ENCODE data around the gene CDK14.
"Not testable (repeated sequence)": the region's sequence is repeated elsewhere in the genome, so short reads cannot be mapped to it uniquely, and the experiment has no call there.

Gene CDK14

GRCh38 chr7:90597563-90598253, 1.6 kb downstream of the CDK14 start:
- DNase-seq, result no peak

- no peak for DNase-seq
These were observed 2.9 kb downstream of the CDK14 start for GRCh38 chr7:90599038-90599437.

GRCh38 chr7:90599892-90600555, 3.9 kb downstream of the CDK14 start:
- DNase-seq, result no peak

DNA sequence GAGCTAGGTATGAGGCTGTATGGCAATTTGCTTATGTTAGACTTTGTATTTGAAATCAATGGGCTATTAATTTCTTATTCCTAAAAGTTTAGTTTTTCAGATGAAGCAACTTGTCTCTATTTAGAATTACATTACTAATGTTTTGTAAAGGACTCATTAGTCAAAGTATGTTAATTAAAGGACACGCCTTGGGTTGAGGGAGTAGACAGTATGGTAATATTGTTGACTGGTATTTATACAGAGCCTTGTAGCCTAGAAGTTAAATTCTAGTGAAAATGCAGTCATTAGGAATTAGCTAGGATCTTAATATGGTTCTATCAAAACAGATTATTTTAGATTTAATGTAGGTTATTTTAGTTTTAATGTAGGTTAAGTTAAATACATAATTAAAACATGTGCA, 6.2 kb downstream of the CDK14 start:
- DNase-seq, result no peak

DNA sequence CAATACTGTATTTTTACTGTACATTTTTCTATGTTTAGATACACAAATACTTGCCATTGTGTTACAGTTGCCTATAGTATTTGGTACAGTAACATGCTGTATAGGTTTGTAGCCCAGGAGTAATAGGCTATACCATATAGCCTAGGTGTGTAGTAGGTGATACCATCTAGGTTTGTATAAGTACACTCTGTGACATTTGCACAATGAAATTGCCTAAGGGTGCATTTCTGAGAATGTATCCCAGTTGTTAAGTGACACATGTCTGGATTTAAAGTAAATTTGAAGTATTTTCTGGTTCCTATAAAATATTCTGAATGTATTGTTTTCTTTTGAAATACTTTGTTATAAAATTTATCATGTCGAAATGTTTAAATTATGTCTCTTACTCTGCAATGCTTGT, 7.2 kb downstream of the CDK14 start:
- no peak for DNase-seq

DNA sequence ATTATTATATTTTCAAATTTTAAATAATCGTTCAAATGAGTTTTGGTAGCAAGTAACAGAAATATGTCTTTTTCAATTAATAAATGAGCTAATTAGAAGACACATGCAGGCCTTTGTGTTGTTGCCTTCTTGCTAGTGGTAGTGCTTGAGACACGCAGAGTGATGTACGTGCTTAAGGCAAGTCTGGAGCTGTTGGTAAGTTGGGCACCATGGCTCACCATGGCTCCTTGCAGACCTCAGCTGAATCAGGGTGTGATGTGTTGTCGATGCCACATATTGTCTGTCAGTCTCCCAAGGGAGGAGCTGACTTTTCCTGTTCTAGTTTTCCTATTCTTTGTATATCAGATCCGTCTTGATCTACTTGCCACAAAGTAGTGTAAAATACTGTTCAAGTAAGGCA, 8.3 kb downstream of the CDK14 start:
- no peak for DNase-seq

- DNase-seq, result no peak
These were observed 8.9 kb downstream of the CDK14 start for GRCh38 chr7:90605055-90605454.

GRCh38 chr7:90607196-90607595, 11.1 kb downstream of the CDK14 start:
- no peak for DNase-seq

GRCh38 chr7:90610105-90610504, 14.0 kb downstream of the CDK14 start:
- no peak for DNase-seq

DNA sequence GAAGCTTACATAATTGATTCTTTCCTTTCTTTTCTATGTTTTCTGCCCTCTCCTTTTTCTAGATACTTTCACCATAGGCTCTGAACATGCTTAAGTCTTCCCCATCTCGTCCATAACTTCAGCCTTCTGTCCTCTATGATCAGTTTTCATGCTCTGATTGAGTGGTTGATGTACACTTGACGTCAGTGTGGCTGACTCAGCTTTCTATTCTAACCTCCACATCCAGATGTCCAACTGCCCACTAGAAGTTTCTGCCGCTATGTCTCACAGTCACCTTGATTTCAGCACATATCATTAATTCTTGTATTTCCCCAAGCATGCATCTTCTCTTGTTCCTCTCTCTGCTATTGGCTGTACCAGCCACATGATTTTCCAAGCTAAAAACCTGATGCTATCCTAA, 15.0 kb downstream of the CDK14 start:
- no peak for DNase-seq

- no peak for DNase-seq
These were observed 17.0 kb downstream of the CDK14 start for GRCh38 chr7:90613088-90613498.

DNA sequence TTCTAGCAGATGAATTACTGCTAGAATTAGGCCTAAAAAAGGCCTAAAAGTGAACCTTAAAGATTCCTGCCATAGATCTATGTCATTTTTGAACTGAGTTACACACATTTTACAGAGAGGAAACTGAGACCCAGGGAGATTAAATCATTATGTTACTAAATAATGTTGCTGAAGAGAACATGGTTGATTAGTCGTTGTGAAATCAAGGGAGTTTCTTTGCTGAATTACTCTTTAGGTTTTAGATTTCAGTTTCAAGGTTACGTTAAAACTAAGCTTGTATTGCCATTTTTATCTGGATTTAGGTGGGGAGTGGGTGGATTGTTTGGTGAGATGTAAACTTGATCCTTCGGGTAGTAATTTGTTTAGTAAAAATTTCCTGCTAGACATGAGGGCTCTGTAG, 21.3 kb downstream of the CDK14 start:
- DNase-seq, result no peak

DNA sequence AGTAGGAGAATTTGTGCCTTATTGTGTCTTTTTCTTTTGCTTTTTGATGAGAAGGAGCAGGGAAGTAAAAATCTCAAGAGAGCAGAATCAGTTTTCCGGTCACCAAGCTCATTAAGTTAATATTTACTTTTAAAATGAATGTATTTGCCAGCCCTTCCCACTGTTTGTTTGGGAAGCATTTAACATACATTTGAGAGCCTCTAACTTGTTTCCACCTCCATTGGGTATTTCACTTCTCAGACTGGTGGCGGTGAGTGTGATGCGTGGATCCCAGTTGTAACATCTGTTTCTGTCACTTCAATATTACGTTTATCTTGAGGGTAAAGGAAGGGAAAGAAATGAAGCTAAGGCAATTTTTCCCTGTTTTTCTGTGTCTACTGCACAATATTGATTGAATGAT, 22.8 kb downstream of the CDK14 start:
- DNase-seq, result no peak

- DNase-seq, result no peak
These were observed 25.1 kb downstream of the CDK14 start for GRCh38 chr7:90621125-90621746.

GRCh38 chr7:90621747-90622140, 25.6 kb downstream of the CDK14 start:
- DNase-seq, result no peak

DNA sequence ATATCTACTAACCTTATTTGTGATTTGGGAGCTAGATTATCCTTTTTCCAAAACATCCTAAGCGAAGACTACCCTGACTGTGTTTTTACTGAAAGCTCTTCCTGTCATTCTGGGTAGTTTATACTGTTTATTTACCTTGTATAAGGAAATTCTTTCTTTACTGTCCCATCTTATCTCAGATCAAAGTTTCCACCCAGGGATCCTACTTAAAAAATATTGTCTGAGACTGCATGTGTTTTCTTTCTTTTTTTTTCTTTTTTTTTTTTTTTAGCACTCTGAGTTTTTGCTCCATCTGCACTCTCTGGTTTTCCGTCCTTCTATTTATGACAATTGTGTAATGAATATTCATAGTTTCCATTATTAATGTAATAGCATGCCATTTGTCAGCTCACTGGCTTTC, 26.5 kb downstream of the CDK14 start:
- DNase-seq, result no peak

GRCh38 chr7:90624225-90624911, 28.2 kb downstream of the CDK14 start:
- DNase-seq, result no peak

DNA sequence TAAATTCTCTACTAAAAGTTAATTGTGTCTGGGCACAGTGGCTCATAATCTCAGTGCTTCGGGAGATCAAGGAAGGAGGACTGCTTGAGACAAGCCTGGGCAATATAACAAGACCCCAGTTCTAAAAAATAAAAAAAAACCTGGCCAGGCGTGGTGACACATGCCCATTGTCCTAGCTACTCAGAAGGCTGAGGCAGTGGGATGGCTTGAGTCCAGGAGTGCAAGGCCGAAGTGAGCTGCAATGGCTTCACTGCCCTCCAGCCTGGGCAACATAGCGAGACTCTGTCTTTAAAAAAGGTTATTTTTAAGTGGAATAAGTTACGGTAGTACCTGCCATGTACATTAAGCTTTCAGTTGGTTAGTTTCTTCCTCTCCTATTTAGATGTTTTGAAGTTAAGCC, 28.9 kb downstream of the CDK14 start:
- DNase-seq, result no peak

- no peak for DNase-seq
These were observed 29.4 kb downstream of the CDK14 start for GRCh38 chr7:90625562-90625961.

GRCh38 chr7:90626013-90626412, 29.9 kb downstream of the CDK14 start:
- DNase-seq, result no peak

- DNase-seq, result no peak
These were observed 33.3 kb downstream of the CDK14 start for GRCh38 chr7:90629297-90629918.

DNA sequence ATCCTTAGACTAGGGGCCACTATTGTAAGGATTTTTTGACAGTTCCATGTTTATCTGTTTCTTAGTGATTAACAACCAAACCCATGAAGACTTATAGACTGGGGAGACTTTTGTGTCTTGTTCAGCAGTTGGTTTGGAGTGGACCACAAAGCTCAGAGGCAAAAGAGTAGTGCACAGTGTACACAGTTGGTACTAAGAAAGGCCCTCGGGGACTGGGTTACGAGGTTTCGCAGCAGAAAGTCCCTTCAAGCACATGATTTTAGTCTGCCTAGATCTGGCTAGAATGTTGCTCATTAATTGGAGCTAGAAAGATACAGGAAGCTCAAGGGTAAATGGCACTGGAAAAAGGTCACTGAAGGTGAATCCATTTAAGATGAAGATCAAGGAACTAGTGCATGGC, 35.4 kb downstream of the CDK14 start:
- DNase-seq, result no peak

GRCh38 chr7:90639683-90640082, 43.6 kb downstream of the CDK14 start:
- not testable (repeated sequence) for DNase-seq

Measured in activated CD8-positive, alpha-beta memory T cell treated with anti-CD3 and anti-CD28 coated beads, Interleukin-2, amount 50 U/mL, for 48 hours (primary cell).